Prostate gland (tissue), 2 donors: Measurements from ENCODE around the gene SAMD5. TPM values are rescaled to one million over a fixed set of nuclear protein-coding genes. Genes with fewer than 3 reads are reported as not detected.

Experiments used
- DNase-seq: peaks from one replicate; pipeline ENCODE4 v3.0.0-alpha.2; 2019; ENCODE audit warnings: low spot score
- H3K27ac ChIP-seq, 2 donors: fragments of 200-600 bp; sonication (generic); 2 replicates each; pipeline ENCODE4 v1.5.1; 2017 to 2019
- H3K27me3 ChIP-seq: fragments of 200-600 bp; sonication (generic); replicated peaks from 2 replicates; pipeline ENCODE4 v1.5.1; 2019; ENCODE audit not compliant: insufficient read depth
- H3K36me3 ChIP-seq, 2 donors: fragments of 200-600 bp; sonication (generic); 1 replicate in 1 of 2; 2 replicates in 1 of 2; pipeline versions ENCODE4 v1.5.1 to v1.8.1; 2017 to 2019
- H3K4me1 ChIP-seq: fragments of 200-600 bp; sonication (generic); replicated peaks from 2 replicates; pipeline ENCODE4 v1.5.1; 2019
- H3K4me3 ChIP-seq, 2 donors: fragments of 200-600 bp; sonication (generic); 2 replicates each; pipeline ENCODE4 v1.5.1; 2017 to 2019
- H3K9me3 ChIP-seq: fragments of 200-600 bp; sonication (generic); 2 replicates; pipeline ENCODE4 v1.5.1; 2017
- CTCF ChIP-seq, 4 experiments: fragments of 200-600 bp in 2 of 4; fragments of 450-650 bp in 2 of 4; sonication (generic) in 2 of 4; IDR thresholded peaks; 1 replicate in 3 of 4; 2 replicates in 1 of 4; pipeline ENCODE4 v1.5.1; 2016 to 2019; ENCODE audit warnings: antibody characterized with exemption in 4 of 4, mild to moderate bottlenecking in 2 of 4, moderate library complexity in 2 of 4
- POLR2A ChIP-seq: fragments of 450-650 bp; IDR thresholded peaks from one replicate; pipeline ENCODE4 v1.6.1; 2016; ENCODE audit warnings: antibody characterized with exemption, mild to moderate bottlenecking
- POLR2AphosphoS5 ChIP-seq: sonication (generic); formaldehyde crosslinking; IDR thresholded peaks from one replicate; pipeline ENCODE4 v1.6.1; 2017; ENCODE audit warnings: antibody characterized with exemption
- WGBS: methylation state at CpG from one replicate; pipeline ENCODE4 v1.1.5; 2018; 5-methylcytosine and 5-hydroxymethylcytosine counted together
- intact Hi-C: fragments of 100-400 bp; cut with DNase I; formaldehyde crosslinking; loops from one replicate; pipeline ENCODE4 v1.14.2; 2022
- total RNA-seq, 2 donors: library from RNA; depleted of rRNA; stranded (reverse); fragments of >200 nt; gene quantifications; one replicate each; pipeline ENCODE4 v1.1.0, GENCODE V29; 2016

Gene SAMD5
- total RNA-seq, 2 donors from 2014 or later, result 2.2 to 17.0 TPM

- H3K4me1 ChIP-seq, result no peaks in the 10 kb centered on the region
- TF ChIP-seq POLR2A (no peak), CTCF (IDR thresholded peaks at IDR 0.05) (no peak), POLR2AphosphoS5 (no peak)
- no peak for DNase-seq
- no peaks in the 10 kb centered on the region for H3K9me3 ChIP-seq
- no peaks in the 10 kb centered on the region for H3K36me3 ChIP-seq
- 87% methylated on average over 2 of the region's 2 CpGs for WGBS
- no peak overlapping the region for H3K4me3 ChIP-seq
- H3K27me3 ChIP-seq, result no peaks in the 10 kb centered on the region
- intact Hi-C loops, result no loop called here
- H3K27ac ChIP-seq, result no peak overlapping the region
These were observed 62.2 kb downstream of the SAMD5 start for GRCh38 chr6:147570681-147571080.

DNA sequence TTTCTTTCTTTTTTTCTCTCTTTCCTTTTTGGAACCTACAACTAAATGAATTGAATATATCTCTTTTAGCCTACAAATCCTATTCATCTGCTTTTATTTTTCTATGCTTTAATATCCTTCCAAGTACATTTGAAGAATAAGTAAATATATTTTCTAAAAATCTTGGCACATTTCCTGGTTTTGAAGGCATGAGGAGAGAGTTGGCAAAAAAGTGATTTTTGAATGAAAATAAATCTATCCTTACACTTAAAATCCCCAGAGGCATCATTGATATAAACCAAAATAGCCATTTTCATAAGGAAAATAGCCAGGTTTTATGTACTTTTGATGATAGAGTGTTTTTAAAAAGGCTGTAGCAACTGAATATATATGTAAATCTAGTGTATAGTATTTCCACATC lies 69.0 kb downstream of the SAMD5 start:
- TF ChIP-seq POLR2A, result no peak
- TF ChIP-seq POLR2AphosphoS5, result no peak
- no peak for TF ChIP-seq CTCF (IDR thresholded peaks at IDR 0.05)
- intact Hi-C loops, result no loop called here
- no peak overlapping the region for H3K4me3 ChIP-seq
- no peaks in the 10 kb centered on the region for H3K9me3 ChIP-seq
- DNase-seq, result no peak
- H3K27me3 ChIP-seq, result no peaks in the 10 kb centered on the region
- no peaks in the 10 kb centered on the region for H3K4me1 ChIP-seq
- no peaks in the 10 kb centered on the region for H3K36me3 ChIP-seq
- H3K27ac ChIP-seq, result no peak overlapping the region

GRCh38 chr6:147578159-147578558 lies 69.7 kb downstream of the SAMD5 start:
- 91% methylated on average over 2 of the region's 2 CpGs for WGBS
- Histone ChIP-seq H3K9me3 (no peaks in the 10 kb centered on the region), H3K27ac (no peak overlapping the region), H3K4me3 (no peak overlapping the region), H3K36me3 (no peaks in the 10 kb centered on the region), H3K27me3 (no peaks in the 10 kb centered on the region), H3K4me1 (no peaks in the 10 kb centered on the region)
- intact Hi-C loops, result no loop called here
- no peak for DNase-seq
- TF ChIP-seq POLR2AphosphoS5 (no peak), POLR2A (no peak), CTCF (IDR thresholded peaks at IDR 0.05) (no peak)

GRCh38 chr6:147578883-147579282 lies 70.4 kb downstream of the SAMD5 start:
- intact Hi-C loops, result no loop called here
- TF ChIP-seq CTCF (IDR thresholded peaks at IDR 0.05), result no peak
- TF ChIP-seq POLR2A, result no peak
- TF ChIP-seq POLR2AphosphoS5, result no peak
- H3K36me3 ChIP-seq, result no peaks in the 10 kb centered on the region
- H3K9me3 ChIP-seq, result no peaks in the 10 kb centered on the region
- no peak overlapping the region for H3K27ac ChIP-seq
- no peaks in the 10 kb centered on the region for H3K27me3 ChIP-seq
- no peaks in the 10 kb centered on the region for H3K4me1 ChIP-seq
- DNase-seq, result no peak
- H3K4me3 ChIP-seq, result no peak overlapping the region
- WGBS, result 89% methylated on average over 2 of the region's 2 CpGs

- H3K27ac ChIP-seq, result no peak overlapping the region
- H3K9me3 ChIP-seq, result no peaks in the 10 kb centered on the region
- H3K4me3 ChIP-seq, result no peak overlapping the region
- no peaks in the 10 kb centered on the region for H3K4me1 ChIP-seq
- no peaks in the 10 kb centered on the region for H3K36me3 ChIP-seq
- H3K27me3 ChIP-seq, result no peaks in the 10 kb centered on the region
- no peak for DNase-seq
- intact Hi-C loops, result no loop called here
- 72% methylated on average over 3 of the region's 3 CpGs for WGBS
- TF ChIP-seq POLR2AphosphoS5 (no peak), CTCF (IDR thresholded peaks at IDR 0.05) (no peak), POLR2A (no peak)
These were observed 71.2 kb downstream of the SAMD5 start for GRCh38 chr6:147579667-147580066.
